Mucosa of stomach (tissue), 1 donor: ENCODE results near the gene FAM76A.

Experiments
- H3K27me3 ChIP-seq: one replicate; pipeline ENCODE4 v1.7.0; 2013; ENCODE audit warnings: mild to moderate bottlenecking, low read length; ENCODE audit not compliant: control insufficient read depth, insufficient read depth
- H3K36me3 ChIP-seq: one replicate; pipeline ENCODE4 v1.7.0; 2013; ENCODE audit warnings: low read length; ENCODE audit not compliant: control insufficient read depth, insufficient read depth
- H3K4me1 ChIP-seq: one replicate; pipeline ENCODE4 v1.7.0; 2013; ENCODE audit warnings: mild to moderate bottlenecking, low read length; ENCODE audit not compliant: control insufficient read depth, insufficient read depth
- H3K4me3 ChIP-seq: one replicate; pipeline ENCODE4 v1.7.0; 2013; ENCODE audit warnings: low read length
- H3K9ac ChIP-seq: one replicate; pipeline ENCODE4 v1.7.0; 2013; ENCODE audit warnings: mild to moderate bottlenecking, low read length, moderate library complexity
- H3K9me3 ChIP-seq: one replicate; pipeline ENCODE4 v1.7.0; 2013; ENCODE audit warnings: mild to moderate bottlenecking, low read length, moderate library complexity; ENCODE audit not compliant: control insufficient read depth
- donor health status: Pancreatic carcinoma.

FAM76A gene

DNA sequence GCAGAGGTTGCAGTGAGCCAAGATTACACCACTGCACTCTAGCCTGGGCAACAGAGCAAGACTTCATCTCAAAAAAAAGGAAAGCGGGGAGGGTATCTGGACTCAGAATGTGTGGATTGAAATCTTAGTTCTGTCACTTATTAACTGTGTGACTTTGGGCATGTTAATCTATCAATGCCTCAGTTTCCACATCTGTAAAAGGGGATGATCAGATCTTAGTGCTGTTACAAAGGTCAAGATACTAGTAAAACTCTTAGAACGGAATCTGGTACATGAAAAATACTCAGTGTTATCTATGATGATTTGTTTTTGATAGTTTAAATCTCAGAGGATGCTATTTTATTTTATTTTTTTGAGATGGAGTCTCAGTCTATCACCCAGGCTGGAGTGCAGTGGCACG lies 10.5 kb downstream of the FAM76A start:
- H3K4me1 ChIP-seq = no peaks in the 10 kb centered on the region
- H3K36me3 ChIP-seq = no peaks in the 10 kb centered on the region
- no peak overlapping the region for H3K4me3 ChIP-seq
- no peak overlapping the region for H3K9ac ChIP-seq
- H3K27me3 ChIP-seq = no peaks in the 10 kb centered on the region
- no peaks in the 10 kb centered on the region for H3K9me3 ChIP-seq

DNA sequence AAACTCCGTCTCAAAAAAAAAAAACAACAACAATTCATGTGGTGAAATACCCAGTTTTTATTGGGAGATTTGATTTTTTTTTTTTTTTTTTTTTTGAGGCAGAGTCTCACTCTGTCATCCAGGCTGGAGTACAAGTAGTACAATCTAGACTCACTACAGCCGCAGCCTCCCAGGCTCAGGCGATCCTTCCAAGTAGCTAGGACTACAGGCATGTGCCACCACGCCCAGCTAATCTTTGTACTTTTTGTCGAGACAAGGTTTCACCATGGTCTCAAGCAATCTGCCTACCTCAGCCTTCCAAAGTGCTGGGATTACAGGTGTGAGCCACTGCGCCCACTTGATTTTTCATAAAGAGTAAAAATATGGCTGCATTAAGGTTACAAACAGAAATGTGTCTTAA lies 15.4 kb downstream of the FAM76A start:
- no peaks in the 10 kb centered on the region for H3K4me1 ChIP-seq
- H3K4me3 ChIP-seq = no peak overlapping the region
- no peaks in the 10 kb centered on the region for H3K36me3 ChIP-seq
- H3K9me3 ChIP-seq = no peaks in the 10 kb centered on the region
- H3K9ac ChIP-seq = no peak overlapping the region
- H3K27me3 ChIP-seq = no peaks in the 10 kb centered on the region

DNA sequence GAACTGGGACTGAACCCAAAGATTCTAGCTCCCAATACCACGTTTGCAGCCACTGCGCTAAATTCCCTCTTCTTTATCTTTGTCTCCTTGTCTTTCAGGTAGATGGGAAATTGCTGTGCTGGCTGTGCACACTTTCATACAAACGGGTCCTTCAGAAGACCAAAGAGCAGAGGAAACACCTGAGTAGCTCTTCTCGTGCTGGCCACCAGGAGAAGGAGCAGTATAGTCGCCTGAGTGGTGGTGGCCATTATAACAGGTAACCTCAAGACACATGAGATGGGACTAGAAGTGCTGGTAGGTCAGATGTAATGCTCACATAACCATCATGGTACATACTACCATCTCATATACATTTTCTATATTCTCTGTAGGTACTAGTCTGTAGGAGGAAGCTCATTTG lies 18.8 kb downstream of the FAM76A start:
- no peaks in the 10 kb centered on the region for H3K36me3 ChIP-seq
- no peaks in the 10 kb centered on the region for H3K4me1 ChIP-seq
- no peak overlapping the region for H3K4me3 ChIP-seq
- H3K9me3 ChIP-seq = no peaks in the 10 kb centered on the region
- no peaks in the 10 kb centered on the region for H3K27me3 ChIP-seq
- H3K9ac ChIP-seq = no peak overlapping the region

DNA sequence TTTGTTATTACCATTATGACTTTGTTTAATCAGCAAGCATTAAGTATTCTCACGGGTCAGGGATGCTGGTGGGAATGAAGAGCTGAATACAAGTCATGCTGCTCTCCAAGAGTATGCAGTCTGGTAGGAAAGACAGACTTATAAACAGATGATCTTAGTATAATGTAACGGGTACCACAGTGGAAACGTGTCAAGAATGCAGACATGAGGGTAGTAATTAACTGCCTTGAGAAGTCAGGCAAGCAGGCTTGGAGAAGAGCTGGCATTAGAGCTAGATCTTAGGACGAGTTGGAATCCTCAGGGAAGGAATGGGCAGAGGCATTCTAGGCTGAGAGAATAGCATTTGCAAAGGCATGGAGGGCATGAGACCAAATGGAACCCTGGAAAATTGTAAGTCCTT lies 19.7 kb downstream of the FAM76A start:
- Histone ChIP-seq H3K27me3 (no peaks in the 10 kb centered on the region), H3K9ac (no peak overlapping the region), H3K9me3 (no peaks in the 10 kb centered on the region), H3K4me1 (no peaks in the 10 kb centered on the region), H3K36me3 (no peaks in the 10 kb centered on the region), H3K4me3 (no peak overlapping the region)

DNA sequence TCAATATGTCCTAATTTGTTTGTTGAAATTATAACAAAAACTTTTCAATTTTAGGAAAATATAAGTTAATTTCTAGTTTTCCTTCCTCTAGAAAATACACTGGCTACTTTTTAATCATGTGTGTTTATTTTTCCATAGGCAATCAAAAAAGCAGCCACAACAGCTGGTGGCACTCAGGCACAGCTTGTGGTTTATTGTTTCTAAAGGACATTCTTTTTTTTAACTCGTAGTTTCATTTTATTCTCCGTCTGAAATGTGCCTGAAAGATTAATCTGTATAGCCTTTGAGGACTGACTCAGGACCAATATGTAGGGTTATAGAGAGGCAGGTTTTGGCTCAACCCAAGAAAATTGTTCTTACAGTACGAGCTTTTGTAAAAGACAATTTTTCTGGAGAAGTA lies 26.6 kb downstream of the FAM76A start:
- no peak overlapping the region for H3K4me3 ChIP-seq
- H3K9ac ChIP-seq = no peak overlapping the region
- H3K36me3 ChIP-seq = no peaks in the 10 kb centered on the region
- H3K9me3 ChIP-seq = no peaks in the 10 kb centered on the region
- no peaks in the 10 kb centered on the region for H3K4me1 ChIP-seq
- H3K27me3 ChIP-seq = no peaks in the 10 kb centered on the region

DNA sequence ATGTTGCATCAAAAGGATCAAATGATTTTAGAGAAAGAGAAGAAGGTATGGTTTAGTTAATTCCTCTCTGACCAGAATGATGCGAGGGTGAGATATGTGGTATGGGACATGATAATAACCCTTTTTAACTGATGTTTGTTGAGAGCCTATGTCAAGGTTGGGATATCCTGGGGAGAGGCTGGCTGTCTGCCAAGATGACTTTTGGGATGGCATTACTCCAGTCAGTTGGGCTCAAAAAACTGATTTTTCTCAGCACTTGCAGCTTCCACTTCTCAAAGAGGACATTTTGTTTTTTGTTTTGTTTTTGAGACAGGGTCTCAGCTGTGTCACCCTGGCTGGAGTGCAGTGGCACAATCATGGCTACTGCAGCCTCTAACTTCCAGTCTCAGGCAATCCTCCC lies 29.5 kb downstream of the FAM76A start:
- no peak overlapping the region for H3K4me3 ChIP-seq
- no peaks in the 10 kb centered on the region for H3K4me1 ChIP-seq
- H3K36me3 ChIP-seq = no peaks in the 10 kb centered on the region
- no peak overlapping the region for H3K9ac ChIP-seq
- no peaks in the 10 kb centered on the region for H3K27me3 ChIP-seq
- H3K9me3 ChIP-seq = no peaks in the 10 kb centered on the region

DNA sequence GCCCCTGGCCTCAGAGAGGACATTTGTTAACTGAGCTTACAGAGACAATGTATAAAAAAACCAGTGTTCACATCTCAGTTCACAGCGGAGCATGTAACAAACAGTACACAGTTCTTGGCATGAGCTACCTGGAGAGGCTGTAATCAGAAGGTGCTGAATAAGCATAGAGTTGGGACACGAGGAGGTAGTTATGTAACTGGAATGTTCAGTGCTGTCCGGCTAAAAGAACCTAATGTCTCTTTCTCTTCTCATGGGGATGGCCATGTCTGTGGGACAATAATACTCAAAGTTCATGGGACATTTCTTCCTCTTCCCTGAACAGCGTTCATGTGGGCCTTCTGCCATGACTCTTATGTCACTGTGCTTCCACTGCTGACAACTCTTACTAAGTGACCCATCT lies 30.1 kb downstream of the FAM76A start:
- no peaks in the 10 kb centered on the region for H3K36me3 ChIP-seq
- H3K27me3 ChIP-seq = no peaks in the 10 kb centered on the region
- H3K4me3 ChIP-seq = no peak overlapping the region
- H3K9me3 ChIP-seq = no peaks in the 10 kb centered on the region
- no peaks in the 10 kb centered on the region for H3K4me1 ChIP-seq
- H3K9ac ChIP-seq = no peak overlapping the region

DNA sequence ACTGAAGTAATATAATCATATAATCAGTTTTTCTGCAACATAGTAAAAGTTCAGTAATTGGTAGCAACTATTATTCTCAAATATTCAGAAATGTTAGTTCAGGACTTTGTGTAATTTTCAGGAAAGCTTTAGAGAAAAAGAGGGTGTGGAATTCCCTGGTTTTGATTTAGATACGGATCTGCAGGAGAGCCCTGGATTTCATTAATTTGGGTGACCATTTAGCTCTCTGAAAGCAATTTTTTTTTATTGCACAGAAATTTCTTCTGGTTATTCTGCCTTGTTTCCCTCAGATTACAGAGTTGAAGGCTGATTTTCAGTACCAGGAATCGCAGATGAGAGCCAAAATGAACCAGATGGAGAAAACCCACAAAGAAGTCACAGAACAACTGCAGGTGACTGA lies 33.5 kb downstream of the FAM76A start:
- no peak overlapping the region for H3K9ac ChIP-seq
- no peaks in the 10 kb centered on the region for H3K4me1 ChIP-seq
- H3K36me3 ChIP-seq = no peaks in the 10 kb centered on the region
- H3K27me3 ChIP-seq = no peaks in the 10 kb centered on the region
- no peak overlapping the region for H3K4me3 ChIP-seq
- H3K9me3 ChIP-seq = no peaks in the 10 kb centered on the region

DNA sequence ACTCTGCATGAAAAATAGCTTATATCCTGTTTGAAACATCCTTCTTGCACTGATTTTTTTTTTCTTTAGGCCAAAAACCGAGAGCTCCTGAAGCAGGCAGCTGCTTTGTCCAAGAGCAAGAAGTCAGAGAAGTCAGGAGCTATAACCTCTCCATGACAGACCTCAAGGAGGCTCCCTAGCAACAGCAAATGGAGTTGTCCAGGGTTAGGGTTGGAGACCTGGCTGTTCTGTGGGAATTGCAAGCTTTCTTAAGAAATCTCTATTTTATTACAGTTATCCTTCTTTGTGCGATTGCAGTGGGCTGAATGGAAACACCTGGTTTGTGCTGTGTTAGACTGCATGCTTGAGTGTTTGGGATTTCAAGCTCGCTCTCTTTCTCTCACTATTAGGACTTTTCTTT lies 34.7 kb downstream of the FAM76A start:
- H3K9ac ChIP-seq = no peak overlapping the region
- no peak overlapping the region for H3K4me3 ChIP-seq
- H3K36me3 ChIP-seq = no peaks in the 10 kb centered on the region
- H3K9me3 ChIP-seq = no peaks in the 10 kb centered on the region
- H3K4me1 ChIP-seq = no peaks in the 10 kb centered on the region
- no peaks in the 10 kb centered on the region for H3K27me3 ChIP-seq

DNA sequence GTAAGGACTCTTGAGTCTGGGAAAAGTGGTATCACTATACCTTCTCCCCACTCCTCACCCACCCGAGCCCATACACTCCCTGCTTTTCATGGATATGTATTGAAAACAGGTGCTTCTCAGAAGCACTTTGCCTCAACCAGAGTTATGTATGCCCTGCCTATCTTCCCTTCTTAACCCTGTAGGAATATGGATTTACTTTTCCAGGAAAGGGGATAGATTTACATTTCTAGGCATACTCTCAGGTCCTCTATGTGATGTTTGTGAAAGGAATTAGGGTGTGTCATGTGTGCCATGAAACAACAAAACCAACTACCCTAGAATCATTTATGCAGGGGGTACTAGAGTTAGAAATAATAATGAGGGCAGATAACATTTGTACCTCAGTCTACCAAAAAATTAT lies 36.3 kb downstream of the FAM76A start:
- no peaks in the 10 kb centered on the region for H3K4me1 ChIP-seq

DNA sequence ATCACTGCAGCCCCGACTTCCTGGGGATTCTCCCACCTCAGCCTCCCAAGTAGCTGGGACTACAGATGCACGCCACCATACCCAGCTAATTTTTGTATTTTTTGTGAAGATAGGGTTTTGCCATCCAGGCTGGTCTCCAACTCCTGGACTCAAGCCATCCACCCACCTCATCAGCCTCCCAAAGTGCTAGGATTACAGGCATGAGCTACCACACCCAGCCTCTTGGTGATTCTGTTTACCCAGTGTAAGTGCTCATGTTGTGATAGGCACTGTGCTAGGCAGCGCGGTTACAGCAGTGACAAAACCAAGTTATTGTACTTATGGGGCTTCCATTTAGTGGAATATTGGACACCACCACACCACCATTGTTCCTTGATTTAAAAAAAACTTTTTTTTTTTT lies 37.6 kb downstream of the FAM76A start:
- no peaks in the 10 kb centered on the region for H3K4me1 ChIP-seq
- no peaks in the 10 kb centered on the region for H3K27me3 ChIP-seq
- no peak overlapping the region for H3K4me3 ChIP-seq
- no peaks in the 10 kb centered on the region for H3K36me3 ChIP-seq
- no peaks in the 10 kb centered on the region for H3K9me3 ChIP-seq
- no peak overlapping the region for H3K9ac ChIP-seq

More for the DNA sequence above, 36.3 kb downstream of the FAM76A start:
- Histone ChIP-seq H3K36me3 (no peaks in the 10 kb centered on the region), H3K9ac (no peak overlapping the region), H3K4me3 (no peak overlapping the region), H3K27me3 (no peaks in the 10 kb centered on the region), H3K9me3 (no peaks in the 10 kb centered on the region)

DNA sequence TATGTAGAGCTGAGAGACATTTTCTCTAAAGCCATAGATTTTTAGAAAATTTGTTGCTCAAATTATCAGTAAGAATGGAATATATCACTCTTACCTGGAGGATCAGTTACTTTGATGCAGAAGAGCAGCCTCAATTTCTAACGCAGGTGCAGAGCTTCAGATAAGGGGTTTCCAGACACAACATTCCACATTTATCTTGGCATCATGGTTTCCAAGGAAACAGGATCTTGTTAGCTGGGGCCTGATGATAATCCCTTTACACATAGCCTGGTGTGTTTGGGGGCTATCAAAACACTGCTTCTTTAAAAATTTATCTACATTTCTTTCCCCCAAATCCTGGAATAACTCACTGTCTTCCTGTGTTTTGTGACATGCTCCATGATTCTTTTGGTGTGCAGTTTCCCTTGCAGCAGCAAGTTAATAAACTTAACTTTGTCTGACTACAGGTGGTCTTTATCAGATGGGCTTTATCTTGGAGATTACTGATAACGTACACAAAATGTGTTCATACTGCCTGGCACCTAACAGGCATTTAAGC lies 44.6 kb downstream of the FAM76A start:
- Histone ChIP-seq H3K36me3 (no peaks in the 10 kb centered on the region), H3K4me1 (peaks cover 11% of the 10 kb centered on the region), H3K9ac (no peak overlapping the region), H3K27me3 (no peaks in the 10 kb centered on the region), H3K9me3 (no peaks in the 10 kb centered on the region), H3K4me3 (no peak overlapping the region)
